BLaER1 treated with 17β-estradiol and CSF1 and Interleukin-3, amounts not matched to agents 10 nM and 100 nM (cell line): ENCODE results near the gene KCNK15.

Experiments
- H3K27ac ChIP-seq, 11 experiments: shearing (Covaris generic); formaldehyde crosslinking; 2 replicates each; pipeline ENCODE4 v1.8.1; 2022
- H3K27me3 ChIP-seq, 11 experiments: shearing (Covaris generic); formaldehyde crosslinking; 2 replicates each; pipeline ENCODE4 v1.8.1; 2022
- H3K36me3 ChIP-seq, 11 experiments: shearing (Covaris generic); formaldehyde crosslinking; 2 replicates each; pipeline ENCODE4 v1.8.1; 2022
- H3K4me1 ChIP-seq, 10 experiments: shearing (Covaris generic); formaldehyde crosslinking; 2 replicates each; pipeline ENCODE4 v1.8.1; 2022
- H3K4me2 ChIP-seq, 11 experiments: shearing (Covaris generic); formaldehyde crosslinking; 2 replicates each; pipeline ENCODE4 v1.8.1; 2022
- H3K4me3 ChIP-seq, 10 experiments: shearing (Covaris generic); formaldehyde crosslinking; 2 replicates each; pipeline ENCODE4 v1.8.1; 2022
- H3K9ac ChIP-seq, 11 experiments: shearing (Covaris generic); formaldehyde crosslinking; 2 replicates each; pipeline ENCODE4 v1.8.1; 2022
- H3K9me3 ChIP-seq, 11 experiments: shearing (Covaris generic); formaldehyde crosslinking; replicated peaks in 1 of 11; 2 replicates each; pipeline ENCODE4 v1.8.1; 2022
- H4K20me1 ChIP-seq, 11 experiments: shearing (Covaris generic); formaldehyde crosslinking; 2 replicates each; pipeline ENCODE4 v1.8.1; 2022
- Cebpa-rat ChIP-seq, 11 experiments: shearing (Covaris generic); IDR thresholded peaks; 2 replicates each; pipeline ENCODE4 v1.8.1; 2022

Gene KCNK15

GRCh38 chr20:44728801-44729443, 16.7 kb upstream of the KCNK15 start:
- H3K9me3 ChIP-seq: no peaks in the 10 kb centered on the region
- H3K9ac ChIP-seq: no peak overlapping the region
- no peak for TF ChIP-seq Cebpa-rat (IDR thresholded peaks at IDR 0.05)
- peak overlapping the region in 1 of 11 experiments; percentile 48; a peak in 1 of 22 replicates for H3K4me2 ChIP-seq
- no peaks in the 10 kb centered on the region for H3K36me3 ChIP-seq
- H3K4me1 ChIP-seq: peaks cover 0 to 6% (median 2%) of the 10 kb centered on the region in 10 experiments; a peak in 15 of 20 replicates
- no peaks in the 10 kb centered on the region; a peak in 1 of 22 replicates for H4K20me1 ChIP-seq
- H3K4me3 ChIP-seq: no peak overlapping the region
- no peaks in the 10 kb centered on the region for H3K27me3 ChIP-seq
- no peak overlapping the region for H3K27ac ChIP-seq

GRCh38 chr20:44730441-44730840, 15.2 kb upstream of the KCNK15 start:
- Histone ChIP-seq H3K4me2 (no peak overlapping the region), H4K20me1 (no peaks in the 10 kb centered on the region; a peak in 1 of 22 replicates), H3K9me3 (no peaks in the 10 kb centered on the region), H3K4me1 (peaks cover 0 to 5% (median 0%) of the 10 kb centered on the region in 10 experiments; a peak in 2 of 20 replicates), H3K36me3 (no peaks in the 10 kb centered on the region), H3K27ac (no peak overlapping the region), H3K4me3 (no peak overlapping the region), H3K27me3 (no peaks in the 10 kb centered on the region), H3K9ac (no peak overlapping the region)
- TF ChIP-seq Cebpa-rat (IDR thresholded peaks at IDR 0.05): no peak

DNA sequence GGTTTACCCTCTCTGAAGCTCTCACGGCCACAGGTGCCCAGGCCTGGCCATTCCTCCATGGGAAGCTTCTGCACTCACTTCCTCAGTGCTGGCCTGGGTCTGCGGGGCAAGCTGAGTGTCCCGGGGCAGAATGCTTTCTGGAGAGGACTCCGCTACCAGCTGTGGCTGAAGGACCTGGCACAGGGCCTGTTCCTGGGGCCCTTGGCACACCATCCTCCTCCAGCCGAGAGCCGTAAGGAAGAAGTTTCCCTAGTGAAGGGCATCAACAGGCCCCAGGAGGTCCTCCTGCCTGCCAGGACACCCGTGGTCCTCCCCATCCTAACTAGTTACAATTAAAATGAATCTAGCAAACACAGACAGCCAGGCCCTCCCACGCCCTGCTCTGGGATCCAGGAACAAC, 14.0 kb upstream of the KCNK15 start:
- H3K4me1 ChIP-seq: peaks cover 0 to 10% (median 2%) of the 10 kb centered on the region in 10 experiments; a peak in 5 of 20 replicates
- no peak overlapping the region for H3K4me2 ChIP-seq
- H3K4me3 ChIP-seq: no peak overlapping the region
- H3K9me3 ChIP-seq: peaks cover 2 to 8% (median 5%) of the 10 kb centered on the region in 11 experiments
- 0 out of 22 replicates have a peak overlapping the region, but pooled peaks of 1 of the 11 experiments have one; percentile 1 for H3K9ac ChIP-seq
- no peaks in the 10 kb centered on the region for H3K27me3 ChIP-seq
- no peak for TF ChIP-seq Cebpa-rat (IDR thresholded peaks at IDR 0.05)
- no peaks in the 10 kb centered on the region for H3K36me3 ChIP-seq
- no peaks in the 10 kb centered on the region; a peak in 1 of 22 replicates for H4K20me1 ChIP-seq
- no peak overlapping the region for H3K27ac ChIP-seq

GRCh38 chr20:44732327-44732726, 13.3 kb upstream of the KCNK15 start:
- no peak overlapping the region for H3K27ac ChIP-seq

DNA sequence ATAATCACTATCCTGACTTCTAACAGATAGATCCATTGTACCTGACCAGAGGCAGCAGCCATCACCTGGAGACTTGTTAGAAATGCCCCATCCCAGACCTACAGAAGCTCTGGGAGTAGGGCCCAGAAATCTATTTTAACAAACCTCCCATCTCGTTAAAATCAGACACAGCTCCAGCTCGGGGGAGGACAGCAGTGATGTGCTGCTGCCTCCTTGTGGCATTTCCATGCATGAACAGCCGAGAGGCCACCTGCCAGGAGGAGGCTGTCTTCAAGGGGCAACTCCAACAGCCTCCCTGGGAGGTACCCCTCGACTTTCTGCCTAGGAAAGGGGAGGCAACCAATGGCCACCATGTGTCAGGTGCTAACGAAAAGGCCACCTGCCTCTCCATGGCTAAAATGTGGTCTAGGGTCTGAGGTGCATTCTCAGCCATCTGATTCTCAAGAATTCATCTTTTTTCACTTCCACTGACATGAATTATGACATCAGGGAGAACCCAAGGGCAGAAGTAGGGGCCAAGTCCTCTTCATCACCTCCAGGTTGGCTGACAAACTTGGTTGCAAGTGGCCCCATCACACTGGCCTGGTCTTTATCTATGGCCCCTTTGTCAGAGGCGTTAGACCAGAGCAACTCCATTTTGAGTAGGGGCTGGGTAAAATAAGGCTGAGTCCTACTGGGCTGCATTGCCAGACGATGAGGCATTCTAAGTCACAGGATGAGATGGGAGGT, 12.2 kb upstream of the KCNK15 start:
- no peaks in the 10 kb centered on the region for H3K27me3 ChIP-seq
- peaks cover 0 to 10% (median 6%) of the 10 kb centered on the region in 10 experiments; a peak in 5 of 20 replicates for H3K4me1 ChIP-seq
- H3K9me3 ChIP-seq: peaks cover 10 to 24% (median 18%) of the 10 kb centered on the region in 11 experiments
- H4K20me1 ChIP-seq: no peaks in the 10 kb centered on the region; a peak in 1 of 22 replicates
- H3K4me2 ChIP-seq: no peak overlapping the region
- no peak overlapping the region for H3K4me3 ChIP-seq
- H3K36me3 ChIP-seq: no peaks in the 10 kb centered on the region
- H3K27ac ChIP-seq: no peak overlapping the region
- H3K9ac ChIP-seq: no peak overlapping the region
- TF ChIP-seq Cebpa-rat (IDR thresholded peaks at IDR 0.05): no peak

More at GRCh38 chr20:44732327-44732726, 13.3 kb upstream of the KCNK15 start:
- TF ChIP-seq Cebpa-rat (IDR thresholded peaks at IDR 0.05): no peak
- Histone ChIP-seq H4K20me1 (no peaks in the 10 kb centered on the region; a peak in 1 of 22 replicates), H3K9me3 (peaks cover 8 to 15% (median 11%) of the 10 kb centered on the region in 11 experiments), H3K9ac (no peak overlapping the region), H3K27me3 (no peaks in the 10 kb centered on the region), H3K4me1 (peaks cover 0 to 10% (median 4%) of the 10 kb centered on the region in 10 experiments; a peak in 5 of 20 replicates), H3K36me3 (no peaks in the 10 kb centered on the region), H3K4me3 (no peak overlapping the region), H3K4me2 (no peak overlapping the region)

DNA sequence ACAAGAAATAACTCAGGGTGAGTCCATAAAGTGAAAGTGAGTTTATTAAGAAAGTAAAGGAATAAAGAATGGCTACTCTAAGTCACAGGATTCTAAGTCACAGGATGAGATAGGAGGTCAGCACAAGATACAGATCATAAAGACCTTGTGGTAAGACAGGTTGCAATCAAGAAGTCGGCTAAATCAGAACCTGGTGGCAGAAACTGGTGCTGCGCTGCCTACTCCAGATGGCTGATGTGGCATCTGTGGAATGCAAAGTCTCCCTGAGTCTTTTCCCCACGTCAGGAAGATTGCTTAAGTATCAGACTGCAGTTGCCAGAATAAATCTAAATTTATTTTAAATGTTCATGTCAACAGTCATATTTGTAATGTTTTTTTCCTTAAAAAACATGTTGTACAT, 10.7 kb upstream of the KCNK15 start:
- no peak overlapping the region for H3K9ac ChIP-seq
- peaks cover 0 to 13% (median 5%) of the 10 kb centered on the region in 10 experiments; a peak in 5 of 20 replicates for H3K4me1 ChIP-seq
- H3K4me3 ChIP-seq: no peak overlapping the region
- no peak for TF ChIP-seq Cebpa-rat (IDR thresholded peaks at IDR 0.05)
- H3K27me3 ChIP-seq: no peaks in the 10 kb centered on the region
- no peaks in the 10 kb centered on the region for H3K36me3 ChIP-seq
- peaks cover 10 to 28% (median 18%) of the 10 kb centered on the region in 11 experiments for H3K9me3 ChIP-seq
- H3K4me2 ChIP-seq: no peak overlapping the region
- H3K27ac ChIP-seq: no peak overlapping the region
- no peaks in the 10 kb centered on the region; a peak in 1 of 22 replicates for H4K20me1 ChIP-seq

- no peak overlapping the region for H3K9ac ChIP-seq
- peaks cover 10 to 28% (median 18%) of the 10 kb centered on the region in 11 experiments for H3K9me3 ChIP-seq
- no peak overlapping the region for H3K4me3 ChIP-seq
- H3K4me2 ChIP-seq: peak overlapping the region in 5 of 11 experiments; percentile 13 to 43 (median 17); a peak in 7 of 22 replicates
- H3K27me3 ChIP-seq: no peaks in the 10 kb centered on the region
- H3K36me3 ChIP-seq: no peaks in the 10 kb centered on the region
- TF ChIP-seq Cebpa-rat (IDR thresholded peaks at IDR 0.05): no peak
- no peaks in the 10 kb centered on the region; a peak in 1 of 22 replicates for H4K20me1 ChIP-seq
- H3K4me1 ChIP-seq: peaks cover 0 to 13% (median 5%) of the 10 kb centered on the region in 10 experiments; a peak in 5 of 20 replicates
- peak overlapping the region in 9 of 11 experiments; percentile 23 to 62 (median 40); a peak in 13 of 22 replicates for H3K27ac ChIP-seq
Measured at GRCh38 chr20:44735816-44736169, 9.9 kb upstream of the KCNK15 start.

DNA sequence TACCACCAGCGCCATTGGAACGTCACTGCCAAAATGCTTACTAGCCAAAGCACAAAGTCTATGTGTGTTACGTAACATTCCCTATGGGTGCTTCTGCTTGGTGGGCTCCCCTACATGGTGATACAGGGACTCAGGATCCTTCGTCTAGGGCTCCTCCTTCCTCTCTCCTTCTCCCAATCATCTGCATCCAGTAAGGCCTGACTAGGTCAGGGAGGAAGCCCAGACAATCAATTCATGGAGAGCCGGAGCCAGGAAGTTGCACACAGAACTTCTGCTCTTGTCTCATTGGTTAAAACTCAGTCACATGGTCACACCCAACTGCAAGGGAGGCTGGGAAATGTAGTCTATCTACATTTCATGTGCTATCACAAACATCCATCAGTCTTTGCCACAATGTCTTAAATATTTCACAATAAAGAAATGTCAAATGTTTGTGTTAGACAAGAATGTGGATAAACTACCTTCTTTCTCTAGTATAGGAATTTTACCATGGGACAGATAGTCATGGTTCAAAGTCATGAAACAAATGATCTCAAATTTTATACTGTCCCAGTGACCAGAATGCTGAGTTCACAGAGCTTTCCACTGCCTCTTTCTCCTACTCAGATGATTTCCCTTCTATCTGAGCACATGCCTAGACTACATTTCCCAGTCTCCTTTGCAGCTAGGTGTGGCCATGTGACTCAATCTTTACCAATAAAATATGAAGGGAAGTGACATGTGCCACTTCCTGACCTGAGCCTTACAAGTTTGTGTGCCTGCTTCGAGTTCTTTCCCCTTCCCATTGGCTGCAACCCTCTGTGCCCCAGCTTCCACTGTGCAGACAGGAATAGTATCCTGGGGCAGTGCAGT, 9.3 kb upstream of the KCNK15 start:
- Histone ChIP-seq H3K4me1 (peaks cover 0 to 13% (median 5%) of the 10 kb centered on the region in 10 experiments; a peak in 5 of 20 replicates), H4K20me1 (no peaks in the 10 kb centered on the region; a peak in 1 of 22 replicates), H3K4me2 (peak overlapping the region in 8 of 11 experiments; percentile 8 to 43 (median 20); a peak in 10 of 22 replicates), H3K9me3 (peaks cover 10 to 28% (median 18%) of the 10 kb centered on the region in 11 experiments), H3K27ac (peak overlapping the region in 9 of 11 experiments; percentile 23 to 62 (median 40); a peak in 13 of 22 replicates), H3K4me3 (no peak overlapping the region; a peak in 1 of 20 replicates), H3K9ac (no peak overlapping the region), H3K36me3 (no peaks in the 10 kb centered on the region), H3K27me3 (no peaks in the 10 kb centered on the region)
- TF ChIP-seq Cebpa-rat (IDR thresholded peaks at IDR 0.05): peak in 9 of 11 experiments; percentile 8 to 85 (median 35); a peak in 9 of 22 replicates
